GM18951 (cell line): ENCODE measurements around the gene HSPA1L.

Source experiments
- POLR2A ChIP-seq: IDR thresholded peaks from 4 replicates; pipeline ENCODE4 v1.6.1; 2011; ENCODE audit warnings: mild to moderate bottlenecking; ENCODE audit not compliant: insufficient read length, insufficient read depth; ENCODE audit errors: extremely low read depth
- in situ Hi-C: fragments of 300-500 bp; cut with MboI; formaldehyde crosslinking; loops from one replicate; pipeline ENCODE4 v1.12.0; 2022; ENCODE audit warnings: low sequenced_read_pairs, mixed read lengths, inconsistent platforms; ENCODE audit not compliant: unreplicated experiment

The HSPA1L gene

DNA sequence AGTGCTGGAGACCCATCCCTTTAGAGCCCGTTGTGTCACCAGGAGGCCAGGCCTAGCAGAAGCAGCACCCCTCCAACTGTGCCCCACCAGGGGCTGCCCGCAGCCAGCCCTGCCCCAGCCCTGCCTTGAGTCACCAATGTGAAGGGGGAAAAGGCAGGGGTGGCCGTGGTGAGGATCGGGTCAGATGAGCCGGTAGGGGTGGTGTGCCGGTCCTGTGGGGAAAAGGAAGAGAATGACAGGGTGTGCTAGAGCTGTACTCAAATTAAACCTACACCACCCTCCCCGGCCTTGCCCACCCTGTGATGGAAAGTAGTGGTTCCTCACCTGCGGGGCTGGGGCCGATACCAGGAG lies 49.5 kb downstream of the HSPA1L start:
- TF ChIP-seq POLR2A = no peak
- in situ Hi-C loops = no loop called here

DNA sequence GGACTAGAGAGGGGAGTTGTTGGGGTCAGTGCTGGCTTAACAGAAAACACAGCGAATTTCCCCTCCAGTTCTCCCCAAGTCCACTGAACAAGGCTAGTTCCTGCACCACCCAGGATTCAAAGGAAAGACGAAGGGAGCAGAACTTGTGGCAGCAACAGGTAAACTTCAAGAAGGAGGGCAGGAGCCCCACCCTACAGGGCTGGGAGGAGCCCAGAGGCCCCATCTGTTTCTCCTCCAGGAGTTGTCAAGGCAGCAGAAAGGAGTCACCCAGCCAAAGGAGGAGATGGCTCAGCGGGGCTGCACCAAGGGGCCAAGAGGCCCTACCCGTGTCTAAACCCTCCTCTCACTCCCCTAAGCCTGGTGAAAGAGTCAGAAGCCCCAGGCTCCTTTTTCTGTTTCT lies 50.9 kb downstream of the HSPA1L start:
- in situ Hi-C loops = no loop called here
- no peak for TF ChIP-seq POLR2A

DNA sequence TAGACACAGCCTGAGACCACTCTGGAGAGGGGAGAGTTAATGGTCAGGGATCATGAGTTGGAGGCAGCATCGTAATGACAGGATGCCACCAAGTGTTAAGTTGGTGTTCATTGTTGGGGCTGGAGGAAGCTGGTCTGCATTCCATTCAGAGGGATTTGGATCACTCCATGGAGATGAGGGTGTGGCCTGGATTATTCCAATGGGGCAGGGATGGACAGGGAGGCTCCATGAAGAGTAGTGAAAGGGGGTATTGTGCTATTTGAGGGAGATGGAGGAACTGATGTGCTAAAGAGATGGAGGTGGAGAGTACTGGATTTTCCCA lies 51.5 kb downstream of the HSPA1L start:
- no peak for TF ChIP-seq POLR2A
- in situ Hi-C loops = no loop called here

GRCh38 chr6:31762878-31763618 lies 52.0 kb downstream of the HSPA1L start:
- in situ Hi-C loops = no loop called here
- no peak for TF ChIP-seq POLR2A

DNA sequence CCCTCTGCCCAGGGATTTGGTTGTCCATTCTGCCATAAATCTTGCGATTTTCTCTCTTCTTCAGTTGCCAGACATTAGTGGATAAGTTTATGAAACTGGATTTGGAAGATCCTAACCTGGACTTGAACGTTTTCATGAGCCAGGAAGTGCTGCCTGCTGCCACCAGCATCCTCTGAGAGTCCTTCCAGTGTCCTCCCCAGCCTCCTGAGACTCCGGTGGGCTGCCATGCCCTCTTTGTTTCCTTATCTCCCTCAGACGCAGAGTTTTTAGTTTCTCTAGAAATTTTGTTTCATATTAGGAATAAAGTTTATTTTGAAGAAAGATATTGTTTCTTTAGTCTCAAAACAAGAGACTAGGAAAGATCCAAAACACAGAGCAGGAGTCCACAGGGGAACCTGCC lies 52.7 kb downstream of the HSPA1L start, which contains the start of gene SAPCD1:
SAPCD1 (plus strand) TSS at position 301 of the 400 bp plus-strand sequence. CDS start 399 bp downstream, outside the sequence.
- in situ Hi-C loops = no loop called here

DNA sequence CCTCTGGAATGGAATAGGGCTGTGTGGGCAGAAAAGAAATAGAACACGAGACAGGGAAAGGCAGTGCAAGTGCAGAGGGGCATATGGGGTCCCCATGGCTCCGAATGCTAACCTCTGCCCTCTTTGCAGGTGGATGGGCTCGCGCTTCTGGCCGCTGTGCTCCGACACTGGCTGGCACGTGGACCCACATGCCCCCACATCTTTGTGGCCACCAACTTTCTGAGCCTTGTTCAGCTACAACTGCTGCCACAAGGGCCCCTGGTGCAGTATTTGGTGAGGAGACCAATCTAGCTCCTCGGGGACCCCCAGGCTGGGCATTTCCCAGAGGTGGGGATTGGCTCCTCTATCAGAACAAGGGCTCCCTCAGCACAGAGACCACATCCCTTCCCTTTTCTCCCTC lies 53.7 kb downstream of the HSPA1L start:
- in situ Hi-C loops = no loop called here

More for the DNA sequence above, 52.7 kb downstream of the HSPA1L start, which contains the start of gene SAPCD1:
- no peak for TF ChIP-seq POLR2A

GRCh38 chr6:31760790-31761189 lies 54.3 kb downstream of the HSPA1L start:
- no peak for TF ChIP-seq POLR2A
- in situ Hi-C loops = no loop called here

More for the DNA sequence above, 53.7 kb downstream of the HSPA1L start:
- TF ChIP-seq POLR2A = no peak
